HUES64 (cell line): ENCODE results near the gene ARL6IP4.

ENCODE experiments used
- H3K27ac ChIP-seq: 2 replicates; pipeline ENCODE4 v1.7.0; 2013; ENCODE audit warnings: low read depth, low read length, inconsistent platforms
- H3K27me3 ChIP-seq: 2 replicates; pipeline ENCODE4 v1.6.1; 2013; ENCODE audit warnings: mild to moderate bottlenecking, low read length; ENCODE audit not compliant: insufficient read depth
- H3K36me3 ChIP-seq: 2 replicates; pipeline ENCODE4 v1.6.1; 2013; ENCODE audit warnings: mild to moderate bottlenecking, low read length; ENCODE audit not compliant: insufficient read depth
- H3K4me1 ChIP-seq: 2 replicates; pipeline ENCODE4 v1.6.1; 2013; ENCODE audit warnings: mild to moderate bottlenecking, low read length, moderate library complexity; ENCODE audit not compliant: insufficient read depth
- H3K4me3 ChIP-seq: 2 replicates; pipeline ENCODE4 v1.5.1; 2013; ENCODE audit warnings: mild to moderate bottlenecking, low read length, moderate library complexity
- H3K9ac ChIP-seq: 2 replicates; pipeline ENCODE4 v1.6.1; 2013; ENCODE audit warnings: mild to moderate bottlenecking, low read depth, low read length
- H3K9me3 ChIP-seq: 2 replicates; pipeline ENCODE4 v1.6.1; 2013; ENCODE audit warnings: low read depth, low read length; ENCODE audit not compliant: insufficient read depth
- WGBS: fragments of 150-250, 120-280 bp; methylation state at CpG from one replicate; pipeline ENCODE4 v1.1.7; 2013; ENCODE audit warnings: missing lambda C conversion rate; 5-methylcytosine and 5-hydroxymethylcytosine counted together

ARL6IP4 gene

DNA sequence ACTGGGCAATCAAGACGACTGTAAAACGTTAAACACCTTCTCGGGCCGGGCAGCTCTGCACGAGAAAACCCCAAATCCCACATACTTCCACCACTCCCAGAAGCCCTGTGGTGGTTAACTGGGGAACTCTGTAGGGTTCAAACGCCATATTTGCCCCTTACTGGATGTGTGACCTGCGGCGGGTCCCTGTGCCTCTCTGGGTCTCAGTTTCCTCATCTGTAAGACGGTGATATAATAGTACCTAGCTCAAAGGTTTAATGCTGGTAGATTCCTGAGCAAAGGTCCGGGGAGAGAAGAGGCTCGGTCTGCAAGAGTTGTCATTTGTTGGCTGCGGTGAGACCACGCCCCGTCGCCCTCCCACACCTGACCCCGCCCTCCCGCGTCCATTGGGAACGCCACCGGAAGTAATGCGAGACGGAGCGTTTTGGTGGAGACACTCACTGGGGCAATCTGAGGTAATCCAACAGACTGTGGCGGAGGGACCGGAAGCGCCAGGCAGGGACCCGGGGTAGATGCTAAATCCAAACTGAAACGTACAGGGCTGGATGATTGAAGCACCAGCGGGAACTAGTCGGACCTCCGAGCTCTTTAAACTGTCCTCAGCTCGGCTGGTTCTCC, 6.1 kb upstream of the ARL6IP4 start:
- H3K4me1 ChIP-seq = no peaks in the 10 kb centered on the region
- H3K4me3 ChIP-seq = peak overlapping the region; percentile 91
- H3K27me3 ChIP-seq = no peaks in the 10 kb centered on the region
- peak overlapping the region; percentile 93 for H3K9ac ChIP-seq
- H3K36me3 ChIP-seq = no peaks in the 10 kb centered on the region
- no peaks in the 10 kb centered on the region for H3K9me3 ChIP-seq
- under 1% methylated on average over 32 of the region's 32 CpGs for WGBS
- H3K27ac ChIP-seq = peak overlapping the region; percentile 84

DNA sequence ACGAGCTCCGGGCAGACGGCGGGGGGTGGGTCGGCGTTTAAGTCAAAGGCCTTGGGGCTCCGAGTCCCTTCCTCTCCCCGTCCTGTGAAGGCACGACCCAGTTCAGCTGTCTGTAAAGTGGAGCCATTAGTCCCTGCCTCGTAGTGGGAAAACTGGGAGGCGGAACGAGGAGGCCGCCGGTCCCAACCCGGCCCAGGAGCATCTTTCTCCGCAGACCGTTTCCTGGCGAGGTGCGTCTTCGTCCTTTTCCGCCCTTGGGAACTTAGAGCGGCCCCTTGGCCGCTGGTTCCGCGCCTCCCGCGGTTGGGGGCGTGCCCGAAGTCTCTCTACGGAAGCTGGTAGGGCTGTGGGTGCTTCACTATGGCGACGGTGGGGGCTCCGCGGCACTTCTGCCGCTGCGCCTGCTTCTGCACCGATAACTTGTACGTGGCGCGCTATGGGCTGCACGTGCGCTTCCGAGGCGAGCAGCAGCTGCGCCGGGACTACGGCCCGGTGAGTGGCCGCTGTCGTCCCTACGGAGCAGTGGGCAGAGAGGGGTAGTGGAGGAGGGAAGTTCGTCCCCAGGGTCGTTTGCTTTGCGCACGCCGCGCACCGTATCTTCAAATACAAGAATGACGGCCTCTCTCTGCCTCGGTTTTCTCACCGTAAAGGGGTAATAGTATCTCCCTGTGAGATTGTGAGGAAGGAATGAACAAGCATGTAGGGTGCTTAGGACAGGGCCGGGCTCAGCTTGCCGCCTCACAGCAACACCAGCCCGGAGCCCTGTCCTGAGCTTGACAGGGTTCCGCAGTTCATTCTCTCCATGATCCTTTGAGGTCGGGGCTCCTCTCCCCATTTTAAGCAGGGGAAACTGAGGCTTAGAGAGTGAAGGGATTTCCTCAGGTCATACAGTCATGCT, 5.3 kb upstream of the ARL6IP4 start, which contains the start of gene OGFOD2:
OGFOD2 (plus strand) TSS at position 353 of the 898 bp plus-strand sequence; CDS start at position 361, 8 bp downstream.
- Histone ChIP-seq H3K27me3 (no peaks in the 10 kb centered on the region), H3K9me3 (no peaks in the 10 kb centered on the region), H3K27ac (peak within 1 kb of the TSS; percentile 84), H3K9ac (peak within 1 kb of the TSS; percentile 93), H3K4me1 (peaks cover 3% of the 10 kb centered on the region; the same call in 1 of the 2 replicates), H3K4me3 (peak within 1 kb of the TSS; percentile 91), H3K36me3 (no peaks in the 10 kb centered on the region)
- WGBS = under 1% methylated on average over 66 of the region's 66 CpGs

DNA sequence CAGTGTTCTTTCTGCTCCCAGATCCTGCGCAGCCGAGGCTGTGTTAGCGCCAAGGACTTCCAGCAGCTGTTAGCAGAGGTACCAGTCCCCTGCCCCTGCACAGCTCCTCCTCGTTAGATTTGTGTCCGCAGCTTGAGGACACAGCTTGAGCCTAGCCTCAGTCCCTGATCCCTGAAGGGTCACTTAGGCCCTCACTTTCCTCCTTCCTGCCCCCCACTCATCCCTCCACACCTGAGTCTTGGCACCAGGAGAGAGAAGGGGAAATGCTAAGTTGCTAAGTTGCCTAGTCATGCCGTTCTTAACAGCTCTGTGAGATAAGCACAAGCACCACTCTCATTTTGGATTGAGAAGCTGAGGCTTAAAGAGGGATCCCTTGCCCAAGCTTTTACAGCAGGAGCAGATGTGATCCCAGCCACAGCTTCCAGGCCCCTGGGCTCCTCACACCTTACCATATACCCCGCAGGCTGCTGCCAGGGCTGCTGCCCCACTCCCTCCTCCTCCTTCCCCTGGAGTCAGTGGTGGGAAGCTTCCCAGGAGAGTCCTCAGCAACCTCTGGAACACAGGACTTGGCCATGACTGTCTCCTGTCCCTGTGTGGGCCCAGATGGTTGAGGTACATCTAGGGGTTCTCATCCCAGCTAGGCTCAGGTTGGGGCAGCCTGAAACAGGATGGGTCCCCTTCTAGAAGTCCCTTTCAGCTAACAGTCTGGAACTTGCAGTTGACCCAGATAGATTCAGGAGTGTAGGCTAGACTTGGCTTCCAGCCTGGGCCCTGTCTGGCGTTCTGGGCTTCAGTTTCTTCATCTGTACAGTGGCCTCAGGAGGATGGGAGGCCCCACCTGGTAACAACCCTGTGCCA, 4.5 kb upstream of the ARL6IP4 start:
- Histone ChIP-seq H3K9me3 (no peaks in the 10 kb centered on the region), H3K4me3 (peak overlapping the region; percentile 91), H3K4me1 (peaks cover 3% of the 10 kb centered on the region; the same call in 1 of the 2 replicates), H3K27me3 (no peaks in the 10 kb centered on the region), H3K27ac (no peak overlapping the region), H3K36me3 (no peaks in the 10 kb centered on the region), H3K9ac (peak overlapping the region; percentile 93)
- 24% methylated on average over 8 of the region's 8 CpGs for WGBS

DNA sequence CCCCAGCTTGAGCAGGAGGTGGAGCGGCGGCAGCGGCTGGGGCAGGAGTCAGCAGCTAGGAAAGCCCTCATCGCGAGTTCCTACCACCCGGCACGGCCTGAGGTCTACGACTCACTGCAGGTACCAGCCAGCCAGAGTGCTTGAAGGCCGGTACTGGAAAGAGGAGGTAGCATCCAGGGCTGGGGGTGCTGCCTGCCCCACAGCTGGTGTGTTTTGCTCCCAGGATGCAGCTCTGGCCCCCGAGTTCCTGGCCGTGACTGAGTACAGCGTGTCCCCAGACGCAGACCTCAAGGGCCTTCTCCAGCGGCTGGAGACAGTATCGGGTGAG, 3.9 kb upstream of the ARL6IP4 start:
- H3K9me3 ChIP-seq = no peaks in the 10 kb centered on the region
- WGBS = 95% methylated on average over 15 of the region's 15 CpGs
- H3K4me3 ChIP-seq = 0 out of 2 replicates have a peak overlapping the region, but pooled peaks have one; percentile 91
- H3K27ac ChIP-seq = no peak overlapping the region
- H3K4me1 ChIP-seq = peaks cover 5% of the 10 kb centered on the region; the same call in 1 of the 2 replicates
- H3K36me3 ChIP-seq = no peaks in the 10 kb centered on the region
- H3K27me3 ChIP-seq = no peaks in the 10 kb centered on the region
- H3K9ac ChIP-seq = no peak overlapping the region

DNA sequence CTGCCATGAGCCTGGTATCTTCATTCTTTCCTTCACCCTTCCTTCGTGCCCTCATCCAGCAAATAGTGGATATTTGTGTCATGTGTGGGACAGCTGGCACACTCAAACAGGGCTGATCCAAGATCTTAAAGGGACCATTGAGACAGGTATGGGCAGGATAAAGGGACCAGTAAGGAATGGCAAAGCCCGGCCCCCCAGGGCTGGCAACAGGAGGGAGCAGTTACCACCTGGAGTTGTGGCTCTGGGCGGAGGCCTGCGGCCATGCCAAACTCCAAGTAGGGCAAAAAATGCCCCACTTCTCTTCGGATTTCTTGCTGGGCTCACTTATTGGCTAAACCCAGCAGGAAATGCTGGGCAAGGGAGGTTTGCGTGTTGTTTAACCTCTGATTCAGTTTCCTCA, 3.3 kb upstream of the ARL6IP4 start:
- no peak overlapping the region for H3K9ac ChIP-seq
- H3K9me3 ChIP-seq = no peaks in the 10 kb centered on the region
- no peak overlapping the region for H3K27ac ChIP-seq
- H3K4me3 ChIP-seq = no peak overlapping the region
- H3K4me1 ChIP-seq = peaks cover 7% of the 10 kb centered on the region; the same call in 1 of the 2 replicates
- peaks cover 3% of the 10 kb centered on the region; the same call in 1 of the 2 replicates for H3K36me3 ChIP-seq
- WGBS = 96% methylated on average over 6 of the region's 6 CpGs
- no peaks in the 10 kb centered on the region for H3K27me3 ChIP-seq

DNA sequence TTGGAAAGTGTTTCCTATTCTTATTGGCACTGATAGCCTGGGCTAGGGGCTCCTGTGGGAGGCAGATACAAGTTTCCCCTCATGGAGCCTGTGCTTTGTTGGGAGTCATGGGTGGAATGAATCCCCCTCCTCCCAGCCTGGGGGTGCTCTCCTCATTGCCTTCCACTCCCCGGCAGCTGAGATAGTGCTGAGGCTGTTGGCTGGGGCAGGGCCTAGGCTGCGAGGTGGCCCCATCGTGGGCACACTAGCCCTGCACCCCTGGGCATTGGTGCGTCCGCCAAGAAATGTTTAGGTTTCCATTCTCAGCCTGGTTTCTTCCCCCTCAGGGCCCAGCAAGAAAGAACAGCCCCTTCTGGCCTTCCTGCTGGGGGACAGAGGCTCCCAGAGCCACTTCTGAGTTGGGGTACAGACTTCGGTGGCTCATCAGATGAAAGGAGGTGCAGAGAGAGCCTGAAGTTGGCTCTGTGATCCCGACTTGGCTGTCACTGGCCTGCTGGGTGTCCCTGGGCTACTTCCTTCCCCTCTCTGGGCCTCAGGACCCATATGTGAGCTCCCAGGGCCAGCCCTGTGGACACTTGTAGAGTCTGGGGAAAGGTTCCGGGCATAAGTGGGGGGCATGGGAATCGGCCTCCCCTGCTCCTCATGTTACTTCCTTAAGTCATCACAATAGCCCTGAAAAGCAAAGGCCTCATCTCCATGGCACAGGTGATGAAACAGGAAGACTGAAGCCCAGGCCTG, 2.7 kb upstream of the ARL6IP4 start:
- H3K4me3 ChIP-seq = no peak overlapping the region
- no peak overlapping the region for H3K27ac ChIP-seq
- peaks cover 10% of the 10 kb centered on the region; the same call in 1 of the 2 replicates for H3K36me3 ChIP-seq
- H3K9ac ChIP-seq = no peak overlapping the region
- H3K9me3 ChIP-seq = no peaks in the 10 kb centered on the region
- WGBS = 96% methylated on average over 9 of the region's 9 CpGs
- H3K4me1 ChIP-seq = peaks cover 7% of the 10 kb centered on the region; the same call in 1 of the 2 replicates
- no peaks in the 10 kb centered on the region for H3K27me3 ChIP-seq

DNA sequence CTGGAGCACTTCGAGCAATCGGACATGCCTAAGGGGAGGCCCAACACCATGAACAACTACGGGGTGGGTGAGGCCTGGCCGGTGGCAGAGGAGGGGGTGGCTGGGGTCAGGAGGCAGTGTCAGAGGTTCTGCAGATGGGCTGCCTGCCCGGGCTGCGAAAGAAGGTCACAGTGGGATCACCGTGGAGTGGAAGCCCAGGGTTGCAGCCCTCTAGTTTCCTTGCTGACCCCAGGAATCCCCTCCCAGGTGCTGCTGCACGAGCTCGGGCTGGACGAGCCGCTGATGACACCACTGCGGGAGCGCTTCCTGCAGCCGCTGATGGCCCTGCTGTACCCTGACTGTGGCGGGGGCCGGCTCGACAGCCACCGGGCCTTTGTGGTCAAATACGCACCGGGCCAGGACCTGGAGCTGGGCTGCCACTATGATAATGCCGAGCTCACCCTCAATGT, 1.9 kb upstream of the ARL6IP4 start:
- H3K27me3 ChIP-seq = no peaks in the 10 kb centered on the region
- no peak overlapping the region for H3K9ac ChIP-seq
- H3K36me3 ChIP-seq = peaks cover 14% of the 10 kb centered on the region; the same call in 1 of the 2 replicates
- H3K9me3 ChIP-seq = no peaks in the 10 kb centered on the region
- no peak overlapping the region for H3K27ac ChIP-seq
- no peak overlapping the region for H3K4me3 ChIP-seq
- peaks cover 7% of the 10 kb centered on the region; the same call in 1 of the 2 replicates for H3K4me1 ChIP-seq
- 92% methylated on average over 21 of the region's 21 CpGs for WGBS

DNA sequence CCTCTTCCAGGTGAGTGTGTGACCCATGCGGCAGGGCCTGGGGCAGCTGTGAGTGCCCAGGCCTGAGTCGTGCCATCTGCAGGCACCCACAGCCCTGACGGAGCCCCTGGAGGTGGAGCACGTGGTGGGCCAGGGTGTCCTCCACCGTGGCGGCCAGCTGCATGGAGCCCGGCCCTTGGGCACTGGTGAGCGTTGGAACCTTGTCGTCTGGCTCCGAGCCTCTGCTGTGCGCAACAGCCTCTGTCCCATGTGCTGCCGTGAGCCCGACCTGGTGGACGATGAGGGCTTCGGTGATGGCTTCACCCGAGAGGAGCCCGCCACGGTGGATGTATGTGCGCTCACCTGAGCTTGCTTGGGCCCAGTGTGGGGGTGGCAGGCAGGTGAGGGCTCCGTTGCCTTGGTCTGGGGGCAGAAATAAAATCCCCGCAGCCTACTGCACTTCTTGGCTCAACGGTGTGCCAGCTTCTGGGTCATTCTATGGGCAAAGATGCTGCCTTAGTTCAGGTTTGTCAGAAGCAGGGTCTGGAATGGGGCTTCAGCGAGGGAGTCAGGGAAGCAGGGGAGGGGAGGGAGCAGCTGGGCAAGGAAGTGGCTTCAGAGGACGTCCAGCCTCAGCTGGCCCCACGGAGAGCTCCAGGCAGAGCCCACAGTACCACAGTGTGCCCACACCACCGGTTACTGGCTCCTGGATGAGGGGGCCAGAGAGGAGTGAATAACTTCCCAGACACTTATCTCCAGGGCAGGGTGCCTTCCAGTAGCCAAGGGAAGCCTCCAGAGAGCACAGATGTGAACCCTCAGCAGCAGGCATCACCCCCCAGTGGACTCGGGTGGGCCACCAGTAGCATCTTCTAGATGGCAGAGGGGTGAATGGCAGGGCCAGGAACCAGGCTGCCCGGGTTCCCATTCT, 1.2 kb upstream of the ARL6IP4 start:
- Histone ChIP-seq H3K27ac (no peak overlapping the region), H3K36me3 (peaks cover 14% of the 10 kb centered on the region; the same call in 1 of the 2 replicates), H3K9ac (peak overlapping the region; percentile 92), H3K4me1 (peaks cover 7% of the 10 kb centered on the region; the same call in 1 of the 2 replicates), H3K27me3 (no peaks in the 10 kb centered on the region), H3K4me3 (peak overlapping the region; percentile 93), H3K9me3 (no peaks in the 10 kb centered on the region)
- WGBS = 78% methylated on average over 28 of the region's 28 CpGs

DNA sequence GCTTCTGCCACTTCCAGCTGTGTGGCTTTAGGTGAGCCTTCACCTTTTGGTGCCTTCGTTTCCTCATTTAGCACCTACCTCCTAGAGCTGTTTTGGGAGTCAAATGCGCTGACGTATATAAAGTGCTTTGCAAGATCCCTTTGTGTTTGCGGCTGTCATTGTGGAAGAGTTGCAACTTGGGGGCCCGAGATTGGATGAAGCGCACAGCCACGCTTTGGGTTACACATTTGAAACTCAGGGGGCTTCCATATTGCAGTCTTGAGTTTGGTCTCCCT, 636 bp upstream of the ARL6IP4 start:
- Histone ChIP-seq H3K9me3 (no peaks in the 10 kb centered on the region), H3K9ac (peak overlapping the region; percentile 92), H3K27ac (peak overlapping the region; percentile 61; the same call in 1 of the 2 replicates), H3K4me3 (peak overlapping the region; percentile 93), H3K36me3 (peaks cover 14% of the 10 kb centered on the region; the same call in 1 of the 2 replicates), H3K27me3 (no peaks in the 10 kb centered on the region), H3K4me1 (peaks cover 7% of the 10 kb centered on the region; the same call in 1 of the 2 replicates)
- WGBS = 30% methylated on average over 7 of the region's 7 CpGs
